Endothelial cell of umbilical vein (primary cell): ENCODE data around the gene SNCB. TPM values are rescaled to one million over a fixed set of nuclear protein-coding genes. Genes with fewer than 3 reads are reported as not detected.

Experiments
- BruUV-seq: library from RNA; stranded (reverse); fragments of 400-500 nt; replicated peaks from 2 replicates; lab custom pipeline; 2021; lab: Mats Ljungman, UMichigan
- CTCF ChIA-PET: fragments of 300-600, 350-600 bp; sonication (Branson Sonifier 250); formaldehyde crosslinking; loops from one replicate; lab custom pipeline; 2021; ENCODE audit warnings: antibody characterized with exemption, inconsistent platforms; lab: Charles Lee
- POLR2A ChIA-PET: fragments of 300-600, 350-600 bp; sonication (Branson Sonifier 250); formaldehyde crosslinking; loops from one replicate; lab custom pipeline; 2021; ENCODE audit warnings: antibody characterized with exemption, inconsistent platforms; lab: Charles Lee
- DNase-seq: peaks from one replicate; pipeline ENCODE4 v3.0.0-alpha.2; 2011; ENCODE audit warnings: low read depth, low spot score
- FAIRE-seq: peaks from 2 replicates; lab custom pipeline; 2011; peaks lifted over from hg19 to GRCh38; lab: Jason Lieb, UNC
- H2AFZ ChIP-seq: 2 replicates; pipeline ENCODE4 v1.6.0; 2012; ENCODE audit warnings: low read depth, low read length, control low read depth, inconsistent platforms
- H3K27ac ChIP-seq: 2 replicates; pipeline ENCODE4 v1.5.1; 2011; ENCODE audit warnings: low read depth, mild to moderate bottlenecking, control low read depth, low read length, moderate library complexity; ENCODE audit not compliant: insufficient read depth
- H3K27me3 ChIP-seq, 2 experiments: 2 replicates each; pipeline versions ENCODE4 v1.6.0 to v1.6.1; 2011; ENCODE audit warnings: low read length in 2 of 2, mixed read lengths in 1 of 2; ENCODE audit not compliant: control insufficient read depth in 2 of 2, insufficient read depth in 2 of 2
- H3K36me3 ChIP-seq, 2 experiments: 2 replicates in 1 of 2; 3 replicates in 1 of 2; pipeline ENCODE4 v1.5.1; 2011; ENCODE audit warnings: low read length in 2 of 2, mild to moderate bottlenecking in 1 of 2, moderate library complexity in 1 of 2; ENCODE audit not compliant: control insufficient read depth in 2 of 2, insufficient read depth in 2 of 2; ENCODE audit errors: extremely low read depth in 1 of 2
- H3K4me1 ChIP-seq: 3 replicates; pipeline ENCODE4 v1.5.1; 2011; ENCODE audit warnings: mild to moderate bottlenecking, low read length; ENCODE audit not compliant: control insufficient read depth, insufficient read depth; ENCODE audit errors: extremely low read depth
- H3K4me2 ChIP-seq: 2 replicates; pipeline ENCODE4 v1.6.1; 2011; ENCODE audit warnings: low read length, control low read depth, mixed read lengths; ENCODE audit not compliant: insufficient read depth
- H3K4me3 ChIP-seq, 3 experiments: fragments of 200-600 bp in 1 of 3; sonication (generic), shearing (Covaris generic) in 1 of 3; replicated peaks in 1 of 3; 2 replicates each; pipeline ENCODE4 v1.5.1; 2011 to 2016; ENCODE audit warnings: control low read depth in 3 of 3, low read length in 3 of 3, mild to moderate bottlenecking in 2 of 3, inconsistent platforms in 1 of 3, low read depth in 1 of 3, moderate library complexity in 1 of 3; ENCODE audit not compliant: insufficient read depth in 1 of 3
- H3K79me2 ChIP-seq: 2 replicates; pipeline ENCODE4 v1.6.0; 2012; ENCODE audit warnings: low read length, inconsistent platforms; ENCODE audit not compliant: control insufficient read depth, insufficient read depth
- H3K9ac ChIP-seq: replicated peaks from 2 replicates; pipeline ENCODE3; 2011; ENCODE audit warnings: low read length, control low read depth; ENCODE audit not compliant: insufficient read depth; ENCODE audit errors: extremely low read depth
- H3K9me1 ChIP-seq: replicated peaks from 3 replicates; pipeline ENCODE4 v1.6.0; 2011; ENCODE audit warnings: mild to moderate bottlenecking, low read length; ENCODE audit not compliant: control insufficient read depth, insufficient read depth; ENCODE audit errors: extremely low read depth
- H3K9me3 ChIP-seq: replicated peaks from 2 replicates; pipeline ENCODE4 v1.5.1; 2012; ENCODE audit warnings: low read length, inconsistent platforms; ENCODE audit not compliant: control insufficient read depth, insufficient read depth
- H4K20me1 ChIP-seq: replicated peaks from 2 replicates; pipeline ENCODE3; 2011; ENCODE audit warnings: mild to moderate bottlenecking, low read length; ENCODE audit not compliant: control insufficient read depth, insufficient read depth; ENCODE audit errors: extremely low read depth
- CTCF ChIP-seq, 2 donors: IDR thresholded peaks; 1 replicate in 1 of 2; 2 replicates in 1 of 2; pipeline ENCODE4 v1.5.1; 2011; ENCODE audit warnings: low read length in 2 of 2, mild to moderate bottlenecking in 2 of 2, moderate library complexity in 2 of 2, control low read depth in 1 of 2, inconsistent platforms in 1 of 2, low read depth in 1 of 2; ENCODE audit not compliant: insufficient read depth in 1 of 2; ENCODE audit errors: extremely low read depth in 1 of 2
- EZH2 ChIP-seq: IDR thresholded peaks from 2 replicates; pipeline ENCODE4 v1.6.1; 2012; ENCODE audit warnings: borderline replicate concordance, low read depth, mild to moderate bottlenecking, moderate library complexity, low read length, inconsistent platforms; ENCODE audit not compliant: severe bottlenecking
- FOS ChIP-seq: IDR thresholded peaks from 2 replicates; pipeline ENCODE4 v1.6.1; 2011; ENCODE audit warnings: mild to moderate bottlenecking, low read length, moderate library complexity, borderline replicate concordance; ENCODE audit not compliant: insufficient read depth
- GATA2 ChIP-seq: IDR thresholded peaks from 2 replicates; pipeline ENCODE4 v1.7.0; 2011; ENCODE audit warnings: low read depth, mild to moderate bottlenecking, moderate library complexity, mixed read lengths, low read length; ENCODE audit not compliant: insufficient read length, insufficient read depth
- JUN ChIP-seq: IDR thresholded peaks from 2 replicates; pipeline ENCODE4 v1.6.1; 2011; ENCODE audit warnings: borderline replicate concordance, low read depth; ENCODE audit not compliant: insufficient read length, insufficient read depth
- MYC ChIP-seq: IDR thresholded peaks from one replicate; pipeline ENCODE4 v1.6.1; 2011; ENCODE audit warnings: mild to moderate bottlenecking, low read depth, low read length
- POLR2A ChIP-seq: IDR thresholded peaks from 2 replicates; pipeline ENCODE4 v1.6.1; 2012; ENCODE audit warnings: low read depth, mild to moderate bottlenecking, control low read depth, low read length
- POLR2AphosphoS5 ChIP-seq: IDR thresholded peaks from 2 replicates; pipeline ENCODE4 v1.6.1; 2012; ENCODE audit warnings: low read depth, mild to moderate bottlenecking, control low read depth, low read length, moderate library complexity; ENCODE audit not compliant: insufficient read depth
- dilution Hi-C: fragments of 300-500 bp; cut with MboI; formaldehyde crosslinking; loops from one replicate; pipeline ENCODE4 v1.15.0; 2019; ENCODE audit warnings: low sequenced_read_pairs; ENCODE audit not compliant: extremely low pct_ligation_motif_present
- intact Hi-C: fragments of 100-400 bp; cut with micrococcal nuclease; formaldehyde crosslinking; loops from one replicate; pipeline ENCODE4 v1.10.0; 2022
- polyA plus RNA-seq, 4 experiments: library from polyadenylated mRNA; depleted of rRNA in 3 of 4; stranded (reverse) in 3 of 4; unstranded in 1 of 4; fragments of >200 nt; gene quantifications; 2 replicates each; pipeline versions ENCODE4 v1.2.1 to v1.2.3, GENCODE V29; 2011 to 2012; ENCODE audit warnings: missing spikeins in 1 of 4
- total RNA-seq: library from RNA; stranded (reverse); gene quantifications from 2 replicates; pipeline ENCODE4 v1.2.3, GENCODE V29; 2021
- TF ChIP-seq, protein P1 (sequence below): IDR thresholded peaks from 2 replicates; pipeline ENCODE4 v1.6.1; 2011; ENCODE audit not compliant: insufficient read depth, insufficient read length

The SNCB gene
- total and polyA plus RNA-seq, 2 donors (not counting 3 experiments of a cell fraction or from before 2014, with no cell fraction given), result 0.08 TPM; not detected in 1

- dilution Hi-C loops, result no loop called here
- Histone ChIP-seq H3K9me1 (no peaks in the 10 kb centered on the region), H4K20me1 (no peaks in the 10 kb centered on the region), H3K4me3 (no peak overlapping the region), H2AFZ (no peak overlapping the region), H3K27ac (no peak overlapping the region), H3K4me1 (no peaks in the 10 kb centered on the region), H3K27me3 (peaks cover 13 to 31% of the 10 kb centered on the region in 2 experiments), H3K4me2 (no peak overlapping the region), H3K9ac (no peak overlapping the region), H3K36me3 (no peaks in the 10 kb centered on the region), H3K9me3 (no peaks in the 10 kb centered on the region), H3K79me2 (no peaks in the 10 kb centered on the region)
- POLR2A ChIA-PET, result no interaction called here
- FAIRE-seq, result no peak
- no peak for DNase-seq
- CTCF ChIA-PET, result interaction anchor here (1.2 to 1.7 kb wide), 2 partner anchors 18 to 28 kb away, joined by 4 read pairs; no protein-coding TSS in a partner anchor
- intact Hi-C loops, result no loop called here
- no TSS peak for BruUV-seq
- no peak for TF ChIP-seq POLR2AphosphoS5
- TF ChIP-seq POLR2A, result no peak
- TF ChIP-seq FOS, result no peak
- no peak for TF ChIP-seq MYC
- TF ChIP-seq JUN, result no peak
- no peak for TF ChIP-seq CTCF (IDR thresholded peaks at IDR 0.05; ENCODE audit: extremely low read depth in 1 of 2, insufficient read depth in 1 of 2, low read depth in 1 of 2, low read length in 2 of 2)
- TF ChIP-seq GATA2, result no peak
- TF ChIP-seq, protein P1, sequence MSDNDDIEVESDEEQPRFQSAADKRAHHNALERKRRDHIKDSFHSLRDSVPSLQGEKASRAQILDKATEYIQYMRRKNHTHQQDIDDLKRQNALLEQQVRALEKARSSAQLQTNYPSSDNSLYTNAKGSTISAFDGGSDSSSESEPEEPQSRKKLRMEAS, result no peak
- TF ChIP-seq EZH2, result no peak
Observed at GRCh38 chr5:176678584-176678983, 48.2 kb upstream of the SNCB start.
